Measurements from ENCODE around the gene TMEM101.

DNA sequence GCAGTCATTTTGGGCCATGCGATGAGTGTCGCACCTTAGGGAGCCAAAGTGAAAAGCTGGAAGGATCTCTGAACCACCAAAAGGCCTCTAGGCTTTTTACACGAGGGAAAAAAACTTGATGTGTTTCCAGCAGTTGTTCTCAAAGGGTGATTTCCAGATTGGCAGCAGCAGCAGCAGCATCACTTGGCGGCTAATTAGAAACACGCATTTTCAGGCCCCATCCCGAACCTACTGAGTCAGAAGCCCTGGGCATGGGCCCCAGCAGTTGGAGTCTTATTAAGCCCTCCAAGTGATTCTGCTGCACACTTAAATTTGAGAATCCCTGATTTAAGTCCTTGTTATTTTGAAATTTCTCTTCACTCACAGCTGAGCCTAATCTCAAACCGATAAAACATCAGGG, 35.8 kb downstream of the TMEM101 start:
- TF ChIP-seq EZH2phosphoT487 (IDR thresholded peaks at IDR 0.05; ENCODE audit: borderline replicate concordance, low read depth, low read length) (no peak), CTCF (conservative IDR thresholded peaks at IDR 0.05; ENCODE audit: low read length) (no peak)

Measured in OCI-LY7 (cell line).